ENCODE measurements around the gene NFYA.

DNA sequence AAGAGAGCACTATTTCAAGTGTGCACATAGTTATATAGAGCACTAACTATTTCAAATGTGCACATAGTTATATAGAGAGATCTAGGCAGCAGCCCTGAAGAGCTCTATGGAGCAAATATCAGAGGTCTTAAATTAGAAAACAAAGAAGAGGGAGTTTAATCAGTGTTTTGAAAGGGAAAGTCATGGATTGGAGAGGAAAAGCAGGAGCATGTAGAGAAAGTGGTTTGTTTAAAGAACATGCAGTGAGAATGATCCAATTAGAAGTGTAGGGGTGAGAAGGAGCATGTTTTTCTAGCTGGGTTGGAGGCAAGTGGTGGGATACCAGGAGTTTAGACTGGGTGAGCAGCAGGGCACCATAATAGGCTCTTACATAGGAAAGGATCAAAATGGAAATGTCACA is 64.1 kb downstream of the NFYA start:
- no peak for TF ChIP-seq POLR2AphosphoS5 (IDR thresholded peaks at IDR 0.05)
- TF ChIP-seq, protein P1, sequence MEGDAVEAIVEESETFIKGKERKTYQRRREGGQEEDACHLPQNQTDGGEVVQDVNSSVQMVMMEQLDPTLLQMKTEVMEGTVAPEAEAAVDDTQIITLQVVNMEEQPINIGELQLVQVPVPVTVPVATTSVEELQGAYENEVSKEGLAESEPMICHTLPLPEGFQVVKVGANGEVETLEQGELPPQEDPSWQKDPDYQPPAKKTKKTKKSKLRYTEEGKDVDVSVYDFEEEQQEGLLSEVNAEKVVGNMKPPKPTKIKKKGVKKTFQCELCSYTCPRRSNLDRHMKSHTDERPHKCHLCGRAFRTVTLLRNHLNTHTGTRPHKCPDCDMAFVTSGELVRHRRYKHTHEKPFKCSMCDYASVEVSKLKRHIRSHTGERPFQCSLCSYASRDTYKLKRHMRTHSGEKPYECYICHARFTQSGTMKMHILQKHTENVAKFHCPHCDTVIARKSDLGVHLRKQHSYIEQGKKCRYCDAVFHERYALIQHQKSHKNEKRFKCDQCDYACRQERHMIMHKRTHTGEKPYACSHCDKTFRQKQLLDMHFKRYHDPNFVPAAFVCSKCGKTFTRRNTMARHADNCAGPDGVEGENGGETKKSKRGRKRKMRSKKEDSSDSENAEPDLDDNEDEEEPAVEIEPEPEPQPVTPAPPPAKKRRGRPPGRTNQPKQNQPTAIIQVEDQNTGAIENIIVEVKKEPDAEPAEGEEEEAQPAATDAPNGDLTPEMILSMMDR (IDR thresholded peaks at IDR 0.05; ENCODE audit: poor library complexity, severe bottlenecking), result no peak
- TF ChIP-seq MXI1 (conservative IDR thresholded peaks at IDR 0.05; ENCODE audit: poor library complexity, severe bottlenecking), result no peak
- no peak for TF ChIP-seq EP300 (conservative IDR thresholded peaks at IDR 0.05; ENCODE audit: poor library complexity, severe bottlenecking)
- TF ChIP-seq TAF1 (IDR thresholded peaks at IDR 0.05; ENCODE audit: low read depth), result no peak
- TF ChIP-seq EZH2 (IDR thresholded peaks at IDR 0.05; ENCODE audit: borderline replicate concordance, insufficient read depth, low read length, poor library complexity, severe bottlenecking), result no peak

Measured in neural cell (in vitro differentiated cells).